GM21381 (cell line): ENCODE data around the gene CCDC12.

Source experiments
- ATAC-seq: cut with Tn5 transposase; IDR thresholded peaks from one replicate; pipeline ENCODE4 v1.9.1; 2021; ENCODE audit warnings: mild to moderate bottlenecking, moderate library complexity; ENCODE audit not compliant: unreplicated experiment

Gene CCDC12

DNA sequence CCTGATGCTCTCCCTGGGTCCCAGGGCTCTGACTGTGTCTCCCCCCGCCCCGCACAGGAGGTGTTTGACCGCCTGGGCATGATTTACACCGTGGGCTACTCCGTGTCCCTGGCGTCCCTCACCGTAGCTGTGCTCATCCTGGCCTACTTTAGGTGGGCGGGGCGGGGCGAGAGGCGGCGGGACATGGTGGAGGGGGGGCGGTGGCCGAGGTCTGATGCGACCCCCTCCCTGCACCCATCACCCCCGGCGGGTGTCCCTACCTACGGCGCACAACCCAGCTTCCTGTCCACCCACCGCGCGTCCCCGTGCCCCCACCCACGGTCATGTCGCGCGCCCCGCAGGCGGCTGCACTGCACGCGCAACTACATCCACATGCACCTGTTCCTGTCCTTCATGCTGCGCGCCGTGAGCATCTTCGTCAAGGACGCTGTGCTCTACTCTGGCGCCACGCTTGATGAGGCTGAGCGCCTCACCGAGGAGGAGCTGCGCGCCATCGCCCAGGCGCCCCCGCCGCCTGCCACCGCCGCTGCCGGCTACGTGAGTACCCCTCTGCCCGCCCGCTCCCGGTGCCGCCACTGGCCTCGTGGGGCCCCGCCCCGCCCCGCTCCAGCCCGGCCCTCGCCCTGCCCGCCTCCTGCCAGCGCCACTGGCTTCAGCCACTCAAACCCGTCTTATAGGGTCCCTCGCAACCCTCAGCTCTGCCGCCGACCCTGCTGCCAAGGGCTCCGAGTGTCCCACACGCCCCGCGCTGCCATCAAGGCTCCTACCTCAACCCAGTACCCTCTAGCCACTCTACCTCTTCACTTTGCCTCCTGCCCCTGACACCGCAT lies 78.0 kb downstream of the CCDC12 start:
- ATAC-seq, result no peak

DNA sequence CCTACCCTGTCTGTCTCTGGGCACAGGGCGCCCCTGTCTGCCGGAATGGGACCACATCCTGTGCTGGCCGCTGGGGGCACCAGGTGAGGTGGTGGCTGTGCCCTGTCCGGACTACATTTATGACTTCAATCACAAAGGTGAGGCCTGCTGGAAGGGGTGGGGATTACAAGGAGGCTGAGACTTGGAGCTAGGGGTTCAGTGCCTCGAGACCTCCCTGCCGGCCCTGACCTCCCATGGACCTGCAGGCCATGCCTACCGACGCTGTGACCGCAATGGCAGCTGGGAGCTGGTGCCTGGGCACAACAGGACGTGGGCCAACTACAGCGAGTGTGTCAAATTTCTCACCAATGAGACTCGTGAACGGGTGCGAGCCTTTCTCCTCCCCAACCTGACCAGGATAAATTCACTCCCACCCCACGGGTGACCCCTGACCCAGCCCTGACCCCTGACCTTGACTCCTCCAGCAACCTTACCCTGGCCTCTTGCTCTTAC lies 78.7 kb downstream of the CCDC12 start:
- no peak for ATAC-seq

DNA sequence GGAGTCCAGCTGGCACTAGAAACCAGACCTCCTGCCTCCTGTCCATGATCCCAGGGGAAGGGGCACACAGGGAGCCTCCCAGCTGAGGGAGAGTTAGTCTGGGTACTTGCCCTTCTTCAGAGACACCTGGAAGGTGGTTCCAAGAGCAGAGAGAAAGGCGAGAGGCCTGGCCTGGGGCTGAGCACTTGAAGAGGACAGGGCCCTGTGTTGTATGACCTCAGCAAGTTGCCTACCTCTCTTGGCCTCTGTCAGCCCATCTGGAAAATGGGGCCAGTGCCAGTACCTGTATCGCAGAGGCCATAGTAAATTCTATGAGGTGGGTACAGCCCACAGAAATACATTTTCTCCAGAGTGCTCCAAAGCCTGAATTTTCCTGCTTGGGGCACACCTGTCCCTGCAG lies 79.5 kb downstream of the CCDC12 start:
- ATAC-seq, result no peak

DNA sequence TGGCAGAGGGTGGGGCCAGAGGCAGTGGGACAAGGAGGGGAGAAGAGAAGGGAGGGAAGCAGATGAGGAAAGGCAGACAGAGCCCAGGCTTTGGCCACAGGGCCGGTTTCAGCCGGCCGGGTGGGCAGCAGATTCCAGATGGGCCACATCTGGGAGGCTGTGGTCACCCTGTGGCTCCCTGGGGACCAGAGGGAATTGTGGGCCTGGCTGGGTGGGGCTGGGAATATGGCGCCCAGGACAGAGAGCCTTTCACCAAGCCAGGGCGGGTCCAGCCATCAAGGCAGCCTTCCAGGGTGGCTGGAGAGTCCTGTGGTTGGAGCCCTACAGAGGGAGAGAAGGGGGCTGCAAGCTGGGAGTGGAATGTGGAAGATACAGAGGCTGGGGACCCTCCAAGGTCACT lies 80.2 kb downstream of the CCDC12 start:
- ATAC-seq, result no peak

DNA sequence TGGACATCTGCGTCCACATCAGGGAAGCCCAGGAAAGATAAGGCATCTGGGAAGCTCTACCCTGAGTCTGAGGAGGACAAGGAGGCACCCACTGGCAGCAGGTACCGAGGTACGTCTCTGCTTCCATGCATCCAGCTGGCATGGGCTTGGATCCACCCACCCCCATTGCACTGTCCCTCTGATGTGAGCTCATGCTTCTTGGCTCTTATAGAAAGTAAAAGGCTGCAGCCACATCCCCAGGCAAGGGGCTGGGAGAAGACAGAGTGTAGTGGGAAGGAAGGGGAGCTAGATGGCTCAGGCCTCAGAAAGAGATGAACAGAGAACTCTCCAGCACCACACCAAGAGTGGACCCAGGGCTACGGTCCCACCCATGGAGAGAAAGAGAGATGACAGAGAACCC lies 80.8 kb downstream of the CCDC12 start:
- ATAC-seq, result no peak

DNA sequence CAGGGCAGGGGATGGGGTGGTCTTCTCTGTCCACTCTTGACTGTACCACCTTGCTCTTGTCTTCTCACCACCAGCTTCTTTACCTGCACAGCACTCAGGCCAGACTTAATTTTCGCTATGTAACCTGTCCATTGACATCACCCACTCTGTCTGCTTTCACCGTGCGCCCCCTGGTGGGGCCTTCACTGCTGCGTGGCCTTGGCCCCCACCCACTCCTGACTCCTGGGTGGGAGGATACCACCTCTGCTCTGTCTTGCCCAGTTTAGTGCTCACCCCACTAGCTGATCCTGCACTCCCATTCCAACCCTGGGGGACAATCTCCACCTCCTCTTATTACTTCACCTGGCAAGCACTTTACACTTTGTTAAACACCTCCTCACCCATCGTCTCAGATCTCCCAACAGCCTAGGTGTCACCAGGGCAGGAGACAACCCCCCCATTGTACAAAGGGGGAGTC lies 81.3 kb downstream of the CCDC12 start:
- no peak for ATAC-seq

DNA sequence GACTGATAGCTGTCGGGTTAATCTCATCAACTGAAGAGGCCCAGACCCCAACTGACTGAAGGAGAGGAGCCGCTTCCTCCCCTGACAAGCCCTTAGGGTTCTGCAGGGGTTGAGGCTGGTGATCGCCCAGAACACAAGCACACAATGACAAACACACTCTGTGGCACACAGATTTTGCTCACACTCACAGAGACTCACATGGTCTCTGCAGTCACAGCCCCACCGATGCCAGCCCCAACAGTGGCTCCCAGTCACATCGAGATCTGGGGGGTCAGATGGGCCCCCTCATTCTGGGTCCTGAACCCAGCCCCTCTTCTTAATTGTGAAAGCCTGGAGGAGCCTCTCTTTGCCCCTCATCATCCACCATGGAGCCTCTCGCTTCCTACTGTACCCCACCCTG lies 82.3 kb downstream of the CCDC12 start:
- ATAC-seq, result no peak

DNA sequence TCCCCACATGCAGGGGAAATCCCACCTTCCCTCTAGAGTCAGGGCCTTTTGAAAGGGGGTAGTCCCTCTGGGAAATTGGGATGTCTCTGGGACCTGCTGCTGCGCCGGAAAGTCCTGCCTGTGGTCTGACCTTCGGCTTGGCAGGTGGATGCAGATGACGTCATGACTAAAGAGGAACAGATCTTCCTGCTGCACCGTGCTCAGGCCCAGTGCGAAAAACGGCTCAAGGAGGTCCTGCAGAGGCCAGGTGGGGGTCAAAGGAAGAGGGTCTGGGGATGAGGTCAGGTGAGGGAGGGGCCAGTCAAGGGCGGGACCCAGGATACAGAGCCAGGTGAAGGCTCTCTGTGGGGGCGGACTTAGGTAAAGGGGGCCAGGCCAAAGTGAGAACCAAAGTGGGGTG lies 82.8 kb downstream of the CCDC12 start:
- ATAC-seq, result no peak

DNA sequence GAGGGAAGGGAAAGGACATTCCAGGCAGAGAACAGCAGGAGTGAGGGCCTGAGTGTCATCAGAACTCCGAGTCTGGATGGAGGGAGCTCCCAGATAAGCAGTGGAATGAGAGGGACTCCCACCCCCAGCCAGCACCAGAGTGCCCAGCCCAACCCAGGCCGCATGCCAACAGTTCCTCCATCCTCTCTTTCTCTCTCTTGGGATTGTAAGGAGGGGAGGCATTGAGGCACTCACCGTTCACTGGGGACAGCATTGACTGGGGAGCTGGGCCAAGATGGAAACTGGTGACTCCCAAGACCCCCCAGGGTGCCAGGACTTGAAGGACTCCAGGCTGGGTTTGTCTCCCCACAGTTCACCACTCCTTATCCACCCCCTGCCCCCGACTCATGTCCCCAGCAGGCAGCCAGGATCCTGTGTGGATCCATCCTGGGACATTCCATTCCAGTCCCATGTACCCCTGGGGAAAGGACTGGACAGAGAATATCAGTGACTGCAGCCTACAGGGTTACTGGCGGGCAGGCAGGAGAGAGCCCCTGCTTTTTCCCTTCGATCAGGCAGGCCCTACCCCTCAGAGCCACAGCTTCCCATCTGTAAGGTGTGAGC lies 83.3 kb downstream of the CCDC12 start:
- ATAC-seq, result no peak

DNA sequence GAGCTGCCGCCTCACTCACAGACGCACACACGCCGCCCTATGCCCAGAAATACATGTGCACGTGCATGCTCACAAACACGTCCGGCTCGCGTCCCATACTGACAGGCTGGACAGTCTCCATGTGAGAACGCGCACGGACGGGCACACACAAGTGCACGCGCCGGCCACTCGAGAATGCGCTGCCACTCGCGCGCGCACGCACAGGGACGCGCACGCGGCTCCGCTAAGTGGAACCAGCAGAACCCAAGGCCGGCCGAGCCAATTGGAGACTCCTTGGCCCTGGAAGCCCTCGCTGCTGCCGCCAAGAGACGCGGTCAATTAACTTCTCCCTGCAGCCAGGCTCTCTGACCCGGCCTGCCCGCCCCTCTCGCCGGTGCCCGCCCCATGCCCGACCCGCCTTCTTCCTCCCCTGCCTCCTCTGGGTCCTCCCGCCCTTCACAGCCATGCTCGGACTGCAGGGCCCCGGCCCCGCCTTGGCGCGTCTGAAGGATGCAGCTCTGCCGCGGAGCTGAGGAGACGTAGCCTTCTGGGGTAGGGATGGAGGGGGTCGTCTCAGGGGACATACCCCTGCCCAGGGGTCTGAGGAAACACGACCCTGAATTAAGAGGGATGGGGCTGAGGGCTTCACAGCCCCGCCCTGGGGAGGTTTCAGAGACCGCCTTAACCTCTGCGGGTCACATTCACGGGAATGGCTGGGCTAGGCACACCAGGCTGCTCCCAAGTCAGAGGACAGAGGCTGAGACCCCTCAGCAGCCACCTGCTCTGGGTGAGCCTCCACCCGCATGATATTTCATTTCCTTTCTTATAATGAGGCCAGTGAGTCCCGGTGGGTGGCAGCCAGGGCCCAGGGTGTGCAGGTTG lies 84.0 kb downstream of the CCDC12 start:
- ATAC-seq, result no peak

DNA sequence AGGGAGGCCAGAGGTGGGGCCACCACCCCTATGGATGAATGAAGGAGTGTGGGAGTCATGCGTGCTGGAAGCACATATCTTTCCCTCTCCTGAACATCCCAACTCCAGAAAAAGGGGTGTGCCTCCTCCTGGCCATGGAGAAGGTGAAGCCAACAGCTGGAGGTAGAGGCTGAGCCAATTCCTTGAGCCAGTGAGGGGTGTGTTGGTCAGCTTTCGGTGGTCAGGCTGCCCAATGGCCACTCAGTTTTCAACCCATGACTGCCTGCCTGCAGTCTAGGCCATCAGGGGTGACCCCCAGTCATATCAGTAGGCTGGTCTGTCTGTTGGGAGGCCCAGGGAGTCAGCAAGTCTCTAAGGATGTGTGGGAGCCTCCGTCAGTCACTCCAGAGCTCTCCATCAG lies 85.4 kb downstream of the CCDC12 start:
- ATAC-seq, result no peak

DNA sequence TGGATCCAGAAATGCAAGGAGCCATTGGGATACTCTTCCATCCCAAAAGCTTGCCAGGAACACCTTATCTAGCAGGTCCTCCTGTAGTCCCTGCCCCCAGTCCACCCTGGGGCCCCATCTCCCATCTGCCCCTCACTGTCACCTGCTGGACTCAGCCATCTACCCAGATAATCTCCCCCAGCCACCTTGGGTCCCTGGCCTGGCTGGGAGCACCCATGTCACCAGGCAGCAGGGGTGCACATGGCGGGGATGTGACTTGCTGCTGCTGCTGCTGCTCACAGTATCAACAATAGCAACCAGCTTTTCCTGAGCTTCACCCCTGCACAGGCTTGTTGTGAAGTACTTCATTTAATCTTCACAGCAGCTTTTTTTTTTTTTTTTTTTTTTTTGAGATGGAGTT lies 86.4 kb downstream of the CCDC12 start:
- no peak for ATAC-seq

DNA sequence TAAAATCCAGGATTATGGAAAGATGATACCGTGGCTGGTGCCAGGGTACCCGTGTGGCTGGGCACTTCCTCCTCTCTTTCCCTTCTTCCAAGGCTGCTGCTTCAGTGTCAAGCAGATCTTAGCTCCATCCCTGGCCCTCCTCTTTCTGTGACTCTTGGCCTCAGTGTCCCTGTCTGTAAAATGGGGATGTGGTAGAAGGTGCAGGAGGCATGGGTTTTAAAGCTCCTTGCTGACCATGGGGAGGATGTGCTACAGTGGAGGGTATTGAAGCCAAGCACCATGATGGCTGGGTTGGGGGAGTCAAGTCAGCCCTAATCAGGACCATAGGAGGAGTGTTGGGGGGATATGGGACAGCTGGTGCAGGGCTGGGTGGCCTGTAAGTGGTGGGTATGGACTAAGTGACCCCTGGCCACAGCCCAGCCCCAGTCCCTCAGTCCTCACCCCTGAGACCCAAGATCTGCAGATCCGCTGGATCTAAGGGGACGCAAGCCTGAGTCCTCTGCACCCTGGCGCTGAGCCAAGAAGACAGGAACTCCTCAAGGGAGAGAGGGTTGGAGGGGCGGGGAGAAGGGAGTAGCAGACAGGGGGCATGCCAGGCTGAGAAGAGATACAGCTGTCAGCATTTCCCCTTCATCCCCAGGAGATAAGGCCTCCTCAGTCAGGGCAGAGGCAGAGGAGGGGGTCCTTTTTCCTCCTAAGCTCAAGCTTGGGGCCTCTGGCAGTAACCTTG lies 87.0 kb downstream of the CCDC12 start:
- no peak for ATAC-seq

DNA sequence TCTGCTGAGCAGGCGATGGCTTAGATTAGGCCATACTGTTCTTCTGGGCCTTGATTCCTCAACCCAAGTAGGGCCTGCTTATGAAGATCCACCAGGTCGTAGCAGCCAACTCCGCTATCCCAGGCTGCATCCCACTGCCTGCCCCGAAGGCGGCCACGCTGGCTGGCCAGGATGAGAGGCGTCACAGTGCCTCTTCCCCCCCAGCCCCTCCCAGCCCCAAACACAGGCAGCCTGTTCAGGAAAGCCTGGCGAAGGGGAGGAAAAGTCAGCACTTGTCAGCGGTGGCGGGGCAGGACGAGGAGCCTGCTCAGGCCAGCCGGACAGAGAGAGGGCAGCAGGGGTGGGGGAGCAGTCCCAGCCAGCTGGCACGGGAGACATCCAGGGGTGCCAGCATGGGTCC lies 87.8 kb downstream of the CCDC12 start:
- no peak for ATAC-seq

DNA sequence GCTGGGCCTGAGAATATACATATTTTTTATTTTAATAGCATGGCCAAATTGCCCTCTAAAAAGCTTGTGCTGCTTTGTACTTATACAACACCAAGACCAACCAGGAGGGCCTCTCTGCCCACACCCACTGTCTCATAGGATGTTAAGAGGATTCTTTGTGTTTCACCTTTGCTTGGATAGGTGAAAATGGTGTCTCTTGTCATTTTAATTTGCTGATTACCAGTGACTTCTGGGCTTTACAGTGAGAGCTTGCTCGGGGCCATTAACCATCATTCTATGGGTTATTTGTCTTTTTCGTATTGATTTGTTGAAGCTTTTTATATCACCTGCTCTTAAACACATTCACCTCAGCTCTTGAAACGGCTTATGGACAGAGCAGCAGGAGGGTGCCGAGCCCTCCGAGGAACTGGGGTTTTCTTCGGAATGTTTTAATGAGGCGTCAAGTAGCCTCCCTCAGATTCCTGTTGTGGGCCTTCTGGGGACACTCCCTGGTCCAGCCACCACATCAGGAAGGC lies 88.5 kb downstream of the CCDC12 start:
- no peak for ATAC-seq

DNA sequence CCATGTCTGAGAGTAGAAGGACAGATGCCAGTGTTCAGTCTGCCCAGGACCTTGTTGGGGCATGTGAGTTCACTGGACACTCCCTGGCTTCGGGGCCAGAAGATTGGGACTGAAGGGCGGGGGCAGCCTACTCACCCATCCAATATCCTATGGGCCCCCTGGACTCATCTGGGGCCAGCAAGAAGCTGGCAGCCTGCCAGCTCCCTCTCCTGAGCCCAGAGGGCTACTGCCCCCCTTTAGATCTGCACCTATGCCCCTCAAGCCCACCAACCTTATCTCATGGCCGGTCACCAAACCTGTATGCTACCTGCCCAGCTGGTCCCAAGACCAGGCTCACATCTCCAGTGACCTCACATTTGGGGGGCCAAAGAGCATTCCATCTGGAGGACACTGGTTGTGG lies 90.9 kb downstream of the CCDC12 start:
- ATAC-seq, result no peak

DNA sequence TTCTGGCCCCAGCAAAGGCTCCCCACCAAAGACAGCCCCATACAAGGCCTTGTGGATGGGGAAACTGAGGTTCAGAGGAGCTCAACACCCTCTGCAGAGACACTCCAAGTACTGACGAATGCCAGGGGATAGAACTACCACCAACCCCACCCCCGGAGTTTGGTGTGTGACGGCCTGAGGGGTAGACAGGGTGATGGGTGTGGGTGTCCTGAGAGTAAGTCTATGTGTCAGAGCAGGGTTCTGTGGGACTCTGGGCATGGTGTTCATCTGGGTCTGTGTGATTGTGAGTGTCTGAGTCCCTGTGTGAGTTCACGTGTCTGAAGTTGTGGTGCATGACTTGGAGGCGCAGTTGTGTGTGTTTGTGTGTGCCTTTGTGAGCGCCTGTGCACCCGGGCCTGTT lies 91.6 kb downstream of the CCDC12 start:
- no peak for ATAC-seq

DNA sequence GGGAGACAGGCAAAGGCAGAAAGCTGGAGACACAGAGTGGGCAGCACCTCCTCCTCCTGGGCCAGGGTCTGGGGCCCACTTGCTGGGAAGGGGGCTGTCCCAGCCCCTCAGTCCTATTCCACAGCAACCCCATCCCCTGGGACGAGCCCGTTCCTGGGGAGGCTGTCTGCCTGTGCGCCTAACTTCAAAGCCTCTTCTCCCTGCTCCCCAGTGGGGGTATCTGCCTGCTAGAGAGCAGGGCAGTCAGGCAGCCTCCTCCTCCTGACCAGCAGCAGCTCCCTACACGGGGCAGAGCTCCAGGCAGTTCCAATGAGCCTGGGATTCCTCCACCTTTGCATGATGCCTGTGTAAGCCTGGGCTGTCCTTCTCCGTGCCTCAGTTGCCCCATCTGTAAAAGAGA lies 92.1 kb downstream of the CCDC12 start:
- no peak for ATAC-seq

DNA sequence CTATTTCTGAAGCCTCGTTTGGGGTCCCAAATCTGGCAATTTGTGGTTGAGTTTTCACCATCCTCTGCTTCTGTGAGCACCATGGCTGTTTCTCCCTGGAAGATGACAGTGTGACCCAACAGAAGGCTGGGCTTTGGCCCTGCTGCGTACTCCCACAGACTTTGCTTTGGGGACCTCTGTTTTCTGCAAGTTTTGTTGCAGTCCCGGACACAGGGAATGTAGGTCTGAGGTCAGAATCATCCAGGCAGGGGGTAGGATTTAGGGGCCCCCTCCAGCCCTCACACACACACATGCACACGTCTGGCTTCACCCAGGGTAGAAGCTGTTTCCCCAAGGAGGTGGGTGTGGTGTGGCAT lies 92.7 kb downstream of the CCDC12 start:
- ATAC-seq, result no peak

DNA sequence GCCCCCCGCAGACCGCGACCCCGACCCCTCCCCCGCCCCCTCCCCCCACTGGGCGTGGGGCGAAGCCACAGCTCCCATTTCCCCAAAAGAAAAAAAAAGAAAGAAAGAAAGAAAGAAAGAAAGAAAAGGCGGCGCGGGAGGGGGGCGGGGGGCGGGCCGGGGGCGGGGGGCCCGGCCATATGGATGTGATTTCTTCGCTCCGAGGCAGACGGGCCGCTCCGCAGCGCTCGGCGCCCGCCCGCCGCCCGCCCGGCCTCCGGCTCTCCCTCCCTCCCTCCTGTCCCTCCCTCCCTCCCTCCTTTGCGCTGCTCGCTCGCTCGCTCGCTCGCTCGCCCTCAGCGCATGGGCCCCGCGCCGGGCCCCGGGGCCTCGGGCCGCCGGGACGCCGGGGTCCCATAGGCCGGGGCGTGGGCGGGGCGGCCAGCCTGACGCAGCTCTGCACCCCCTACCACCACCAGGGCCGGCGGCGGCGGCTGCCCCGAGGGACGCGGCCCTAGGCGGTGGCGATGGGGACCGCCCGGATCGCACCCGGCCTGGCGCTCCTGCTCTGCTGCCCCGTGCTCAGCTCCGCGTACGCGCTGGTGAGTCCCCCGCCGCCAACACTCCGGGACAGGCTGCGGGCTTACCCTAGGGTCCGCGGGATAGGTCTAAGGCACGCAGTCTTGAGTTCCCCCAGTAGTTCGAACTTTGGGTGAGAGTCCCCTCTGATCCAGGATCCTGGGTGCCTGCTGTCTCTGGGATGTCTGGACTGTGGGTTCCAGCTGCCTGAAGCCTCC lies 93.3 kb downstream of the CCDC12 start:
- no peak for ATAC-seq
